GM19467 (cell line): ENCODE measurements around the gene SEMA4A.
A peak's percentile ranks its signal among the peaks of the same experiment; 100 is the strongest.
"Not testable (repeated sequence)": the region's sequence is repeated elsewhere in the genome, so short reads cannot be mapped to it uniquely, and the experiment has no call there.

Experiments used
- ATAC-seq: cut with Tn5 transposase; IDR thresholded peaks from one replicate; pipeline ENCODE4 v1.9.1; 2021; ENCODE audit warnings: mild to moderate bottlenecking, moderate library complexity; ENCODE audit not compliant: unreplicated experiment

Gene SEMA4A

DNA sequence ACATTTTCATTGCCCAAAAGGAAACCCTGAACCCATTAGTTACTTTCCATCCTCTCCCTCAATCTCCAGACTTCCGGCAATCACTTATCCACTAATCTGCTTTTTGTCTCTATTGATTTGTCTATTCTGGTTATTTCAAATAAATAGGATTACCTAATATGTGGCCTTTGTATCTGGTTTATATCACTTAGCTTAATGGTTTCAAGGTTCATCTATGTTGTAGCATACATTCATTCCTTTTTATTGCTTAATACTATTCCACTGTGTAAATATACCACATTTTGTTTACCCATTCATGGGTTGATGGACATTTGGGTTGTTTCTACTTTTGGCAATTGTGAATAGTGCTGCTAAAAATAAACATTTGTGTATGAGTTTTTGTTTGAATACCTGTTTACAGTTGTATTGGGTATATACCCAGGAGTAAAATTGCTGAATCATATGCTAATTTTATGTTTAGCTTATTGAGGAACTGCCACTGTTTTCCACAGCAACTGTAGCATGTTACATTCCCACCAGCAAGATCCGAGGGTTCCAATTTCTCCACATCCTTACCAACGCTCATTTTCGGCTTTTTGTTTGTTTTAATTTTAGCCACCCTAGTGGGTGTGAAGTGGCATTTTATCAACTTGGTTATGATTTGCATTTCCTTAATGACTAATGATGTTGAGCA, 38.0 kb downstream of the SEMA4A start:
- no peak for ATAC-seq

DNA sequence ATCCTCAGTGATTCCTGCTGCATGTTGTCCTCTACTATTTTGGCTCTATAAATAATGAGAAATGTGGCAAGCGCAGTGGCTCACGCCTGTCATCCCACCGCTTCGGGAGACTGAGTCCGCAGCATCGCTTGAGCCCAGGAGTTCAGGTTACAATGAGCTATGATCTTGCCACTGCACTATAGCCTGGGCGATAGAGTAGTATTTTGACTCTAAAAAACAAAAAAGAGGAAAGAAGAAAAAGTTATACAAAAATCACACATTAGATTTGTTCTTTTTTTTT, 39.8 kb downstream of the SEMA4A start:
- no peak for ATAC-seq

DNA sequence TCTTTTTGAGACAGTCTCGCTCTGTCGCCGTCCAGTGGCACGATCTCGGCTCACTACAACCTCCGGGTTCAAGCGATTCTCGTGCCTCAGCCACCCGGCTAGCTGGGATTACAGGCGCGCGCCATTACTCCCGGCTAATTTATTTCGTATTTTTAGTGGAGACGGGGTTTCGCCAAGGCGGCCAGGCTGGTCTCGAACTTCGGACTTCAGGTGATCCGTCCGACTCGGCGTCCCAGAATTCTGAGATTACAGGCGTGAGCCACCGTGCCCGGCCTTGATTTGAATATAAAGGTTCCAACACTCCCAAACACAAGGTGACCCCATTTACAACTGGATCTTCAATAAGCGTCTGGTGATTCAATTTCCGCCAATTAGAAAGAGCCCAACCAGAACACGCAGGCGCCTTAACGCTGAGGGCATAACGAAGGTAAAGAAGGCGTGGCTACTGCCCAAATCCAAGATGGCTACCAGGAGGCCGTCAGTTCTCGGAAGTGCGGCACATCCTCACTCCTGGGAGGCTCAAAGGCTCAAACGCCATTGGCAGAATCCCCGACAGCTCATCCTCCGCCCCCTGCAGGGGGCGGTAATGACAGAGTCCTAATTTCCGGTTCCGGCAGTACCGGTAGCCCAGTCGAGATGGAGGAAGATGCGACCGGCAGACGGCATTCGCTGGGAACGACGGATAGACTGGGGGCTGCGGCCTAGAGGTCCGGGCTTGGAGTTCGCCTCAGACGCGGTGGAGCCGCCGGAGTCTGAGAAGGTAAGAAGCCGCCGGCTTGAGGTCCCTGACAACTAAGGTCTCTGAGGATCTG, 40.3 kb downstream of the SEMA4A start, which contains the start of gene SLC25A44:
Gene SLC25A44, plus strand, starts transcription at position 617 of the 812 bp plus-strand sequence. CDS start 5,744 bp downstream, outside the sequence.
- ATAC-seq = peak; percentile 91

DNA sequence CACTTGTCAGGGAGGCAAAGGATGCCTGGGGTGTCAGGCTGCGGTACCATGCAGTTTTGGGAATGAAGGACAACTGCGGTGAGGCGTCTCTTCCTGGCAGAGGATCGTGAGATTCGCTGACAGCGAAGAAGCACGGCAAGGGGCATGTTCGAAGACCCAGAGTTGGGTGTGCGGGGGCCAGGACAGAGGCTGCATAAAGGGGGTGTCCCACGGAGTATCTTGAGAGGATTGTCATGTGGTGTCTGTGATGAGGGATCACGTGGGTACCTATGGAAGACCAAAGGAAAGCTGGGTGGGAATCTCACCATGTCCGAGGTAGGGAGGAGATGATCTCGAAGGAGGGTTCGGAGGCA, 40.9 kb downstream of the SEMA4A start:
- ATAC-seq = no peak

DNA sequence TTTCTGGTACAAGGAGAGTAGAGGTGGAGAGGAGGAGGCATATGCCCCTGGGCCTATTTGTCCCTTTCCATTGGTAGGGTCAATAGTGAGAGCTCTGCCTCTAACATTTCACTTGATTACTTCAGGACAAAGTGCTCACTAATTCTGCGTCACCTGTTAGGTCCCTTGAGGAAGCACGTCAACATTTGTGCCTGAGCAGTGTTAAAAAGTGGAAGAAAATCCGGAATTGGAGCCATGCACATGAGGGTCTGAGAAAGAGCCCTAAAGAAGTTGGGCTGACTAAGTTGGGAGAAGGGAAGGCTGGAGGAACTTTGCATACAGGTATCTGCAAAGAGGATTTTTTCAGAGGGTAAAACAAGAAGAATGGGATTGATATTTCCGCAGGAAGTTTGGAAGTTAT, 42.5 kb downstream of the SEMA4A start:
- ATAC-seq = no peak

DNA sequence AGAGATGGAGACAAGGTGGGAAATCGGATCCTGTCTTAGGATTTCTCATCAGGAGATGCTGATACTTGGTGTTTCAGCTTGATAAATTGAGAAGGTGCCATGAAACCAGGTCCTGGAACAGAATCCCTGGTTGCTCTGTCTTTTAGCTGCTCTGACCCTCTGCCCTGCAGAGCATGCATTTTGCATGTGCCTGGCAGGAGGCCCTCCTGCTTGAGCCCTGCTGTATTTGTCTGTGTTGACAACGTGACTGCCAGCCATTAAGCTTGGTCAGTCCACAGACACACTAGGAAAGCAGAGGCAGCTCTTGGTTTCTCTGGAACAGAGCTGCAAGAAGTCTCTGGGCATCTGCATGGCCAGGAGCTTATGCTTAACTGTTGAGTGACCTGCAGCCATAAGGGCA, 43.1 kb downstream of the SEMA4A start:
- no peak for ATAC-seq

DNA sequence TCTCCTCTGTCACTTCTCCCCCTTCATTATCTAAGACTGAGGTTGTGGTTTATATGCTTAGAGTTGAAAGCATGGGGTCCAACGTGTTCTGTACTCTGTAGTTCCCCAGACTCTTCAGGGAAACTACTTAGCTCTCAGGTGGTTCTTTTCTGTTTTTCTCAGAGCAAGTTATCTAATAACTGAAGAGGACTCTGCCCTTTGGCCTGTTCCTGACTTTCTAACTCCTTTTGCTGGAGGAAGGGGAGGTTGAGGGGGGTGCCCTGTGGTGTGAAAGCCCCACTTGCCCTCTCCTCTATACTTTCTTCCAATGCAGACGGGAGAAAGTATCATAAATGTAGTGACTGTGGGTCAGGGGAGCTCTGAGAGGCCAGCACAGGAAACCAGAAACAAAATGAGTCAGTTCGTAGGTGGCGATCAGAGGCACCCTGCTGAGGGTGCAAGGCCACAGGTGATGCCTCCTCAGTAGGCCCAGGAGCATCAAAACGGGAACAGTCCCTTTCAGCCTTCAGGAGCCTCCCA, 45.5 kb downstream of the SEMA4A start:
- no peak for ATAC-seq

DNA sequence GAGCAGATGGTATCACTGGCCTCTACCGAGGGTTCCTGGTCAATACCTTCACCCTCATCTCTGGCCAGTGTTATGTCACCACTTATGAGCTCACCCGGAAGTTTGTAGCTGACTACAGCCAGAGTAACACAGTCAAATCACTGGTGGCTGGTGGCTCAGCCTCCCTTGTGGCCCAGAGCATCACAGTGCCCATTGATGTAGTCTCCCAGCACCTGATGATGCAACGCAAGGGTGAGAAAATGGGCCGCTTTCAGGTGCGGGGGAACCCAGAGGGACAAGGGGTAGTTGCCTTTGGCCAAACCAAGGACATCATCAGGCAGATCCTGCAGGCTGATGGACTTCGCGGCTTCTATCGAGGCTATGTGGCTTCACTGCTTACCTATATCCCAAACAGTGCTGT, 46.7 kb downstream of the SEMA4A start:
- no peak for ATAC-seq

DNA sequence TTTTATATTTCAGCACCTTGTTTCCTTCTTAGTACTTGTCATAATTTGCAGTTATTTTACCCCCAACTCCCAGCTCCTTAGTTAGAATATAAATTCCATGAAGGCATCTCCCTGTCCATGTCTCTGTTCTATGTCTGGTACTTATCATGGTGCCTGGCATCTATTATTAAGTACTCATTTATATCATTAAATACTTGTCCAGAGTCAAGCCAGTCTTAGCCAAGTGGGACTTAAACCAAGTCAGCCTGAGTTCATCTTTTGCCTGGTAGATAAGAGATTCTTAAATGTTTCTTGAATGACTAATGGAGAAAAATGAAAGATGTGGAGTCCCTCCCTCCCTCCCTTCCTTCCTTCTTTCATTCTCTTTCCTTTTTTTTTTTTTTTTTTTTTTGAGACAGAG, 49.9 kb downstream of the SEMA4A start:
- ATAC-seq = no peak

DNA sequence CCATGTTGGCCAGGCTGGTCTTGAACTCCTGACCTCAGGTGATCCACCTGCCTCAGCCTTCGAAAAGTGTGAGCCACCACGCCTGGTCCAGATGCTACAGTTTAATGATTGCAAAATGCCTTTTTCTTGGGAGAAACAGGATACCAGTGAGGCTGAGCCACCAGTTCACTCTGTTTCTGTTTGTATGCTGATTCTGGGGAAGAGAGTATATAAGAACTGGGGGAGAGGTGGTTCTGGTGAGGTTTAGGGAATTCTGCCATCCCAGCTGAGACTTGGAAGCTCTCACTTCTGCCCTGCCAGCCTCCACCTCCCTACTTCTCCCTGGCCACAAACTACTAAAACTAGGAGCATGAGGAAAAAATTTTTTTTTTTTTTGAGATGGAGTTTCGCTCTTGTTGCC, 51.3 kb downstream of the SEMA4A start:
- no peak for ATAC-seq

DNA sequence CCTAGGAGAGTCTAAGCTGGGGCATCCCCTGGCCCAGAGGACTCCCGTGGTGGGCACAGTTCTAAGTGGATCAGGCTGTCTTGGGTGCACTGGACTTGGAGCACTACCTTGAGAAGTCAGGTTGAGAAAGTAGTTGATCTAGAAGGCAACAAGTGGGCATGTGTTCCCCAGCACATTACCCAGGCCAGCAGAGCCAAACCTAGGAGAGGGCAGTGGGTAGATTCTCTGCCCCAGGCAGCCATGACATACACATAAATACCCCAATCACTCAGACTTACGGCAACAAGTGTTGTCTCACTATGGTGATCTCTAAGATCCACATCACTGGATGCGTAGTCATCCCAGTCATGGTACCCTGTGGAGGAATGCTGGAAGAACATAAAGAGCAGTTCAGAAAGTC, 57.9 kb downstream of the SEMA4A start:
- ATAC-seq = no peak

DNA sequence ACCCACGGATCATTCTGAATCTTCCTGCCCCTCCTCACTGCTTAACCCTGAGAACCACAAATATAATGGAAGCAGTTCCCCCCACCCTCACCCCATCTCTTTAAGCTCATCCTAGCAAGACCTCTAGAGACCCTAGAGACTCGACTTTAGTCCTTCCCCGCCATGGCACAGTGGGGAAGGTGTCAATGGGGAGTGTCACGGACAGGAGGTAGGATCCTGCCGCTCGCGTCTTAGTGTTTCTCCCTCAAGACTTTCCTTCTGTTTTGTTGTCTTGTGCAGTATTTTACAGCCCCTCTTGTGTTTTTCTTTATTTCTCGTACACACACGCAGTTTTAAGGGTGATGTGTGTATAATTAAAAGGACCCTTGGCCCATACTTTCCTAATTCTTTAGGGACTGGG, 58.7 kb downstream of the SEMA4A start:
- no peak for ATAC-seq

DNA sequence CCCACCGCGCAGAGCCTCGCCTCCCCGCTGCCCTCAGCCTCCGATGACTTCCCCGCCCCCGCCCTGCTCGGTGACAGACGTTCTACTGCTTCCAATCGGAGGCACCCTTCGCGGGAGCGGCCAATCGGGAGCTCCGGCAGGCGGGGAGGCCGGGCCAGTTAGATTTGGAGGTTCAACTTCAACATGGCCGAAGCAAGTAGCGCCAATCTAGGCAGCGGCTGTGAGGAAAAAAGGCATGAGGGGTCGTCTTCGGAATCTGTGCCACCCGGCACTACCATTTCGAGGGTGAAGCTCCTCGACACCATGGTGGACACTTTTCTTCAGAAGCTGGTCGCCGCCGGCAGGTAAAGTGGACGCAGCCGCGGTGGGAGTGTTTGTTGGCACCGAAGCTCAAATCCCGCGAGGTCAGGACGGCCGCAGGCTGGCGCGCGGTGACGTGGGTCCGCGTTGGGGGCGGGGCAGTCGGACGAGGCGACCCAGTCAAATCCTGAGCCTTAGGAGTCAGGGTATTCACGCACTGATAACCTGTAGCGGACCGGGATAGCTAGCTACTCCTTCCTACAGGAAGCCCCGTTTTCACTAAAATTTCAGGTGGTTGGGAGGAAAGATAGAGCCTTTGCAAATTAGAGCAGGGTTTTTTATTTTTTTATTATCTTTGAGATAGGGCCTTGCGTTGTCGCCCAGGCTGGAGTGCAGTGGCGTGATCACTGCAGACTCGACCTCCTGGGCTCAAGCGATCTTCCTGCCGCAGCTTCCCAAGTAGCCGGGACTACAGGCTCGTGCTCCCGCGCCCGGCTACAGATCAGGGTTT, 59.7 kb downstream of the SEMA4A start, which contains the start of gene PMF1:
Gene PMF1, plus strand, starts transcription at position 175 of the 811 bp plus-strand sequence. Its CDS starts 9 bp downstream, at position 184.
- peak; percentile 87 for ATAC-seq

DNA sequence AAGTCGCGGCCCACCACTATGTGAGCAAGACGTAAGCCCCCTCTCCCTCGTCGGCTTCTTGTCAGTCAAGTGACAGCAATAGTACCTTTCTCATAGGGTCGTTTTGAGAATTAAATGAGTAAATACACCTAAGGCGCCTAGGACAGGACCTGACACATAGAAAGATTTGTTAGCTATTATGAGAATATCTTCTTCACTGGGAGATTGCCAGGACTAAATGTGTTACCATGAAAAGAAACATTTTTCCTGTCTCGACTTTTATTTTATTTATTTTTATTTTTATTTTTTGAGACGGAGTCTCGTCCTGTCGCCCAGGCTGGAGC, 60.2 kb downstream of the SEMA4A start:
- no peak for ATAC-seq

DNA sequence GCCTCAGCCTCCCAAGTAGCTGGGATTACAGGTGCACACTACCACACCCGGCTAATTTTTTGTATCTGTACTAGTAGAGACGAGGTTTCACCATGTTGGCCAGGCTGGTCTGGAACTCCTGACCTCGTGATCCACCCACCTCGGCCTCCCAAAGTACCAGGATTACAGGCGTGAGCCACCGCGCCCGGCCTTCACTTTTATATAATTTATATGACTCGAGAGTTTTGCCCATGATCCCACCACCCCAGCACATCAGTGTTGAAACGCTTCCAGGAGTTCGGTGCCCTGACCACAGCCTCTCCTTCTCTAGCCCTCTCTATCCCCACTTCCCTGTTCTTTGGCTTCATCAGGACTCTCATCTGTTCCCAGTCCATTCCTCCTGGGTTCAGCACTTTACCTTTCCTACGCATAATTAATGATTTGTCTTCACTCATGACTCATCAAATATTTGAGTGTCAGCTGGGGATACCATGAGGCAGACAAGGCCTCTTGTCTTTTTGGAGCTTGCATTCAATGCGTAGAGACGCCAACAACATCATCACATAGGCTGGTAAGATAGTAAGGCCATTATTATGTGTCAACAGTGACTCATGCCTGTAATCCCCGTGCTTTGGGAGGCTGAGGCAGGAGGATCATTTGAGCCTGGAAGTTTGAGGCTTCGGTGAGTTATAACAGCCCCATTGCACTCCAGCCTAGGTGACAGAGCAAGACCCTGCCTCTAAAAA, 60.8 kb downstream of the SEMA4A start:
- no peak for ATAC-seq

DNA sequence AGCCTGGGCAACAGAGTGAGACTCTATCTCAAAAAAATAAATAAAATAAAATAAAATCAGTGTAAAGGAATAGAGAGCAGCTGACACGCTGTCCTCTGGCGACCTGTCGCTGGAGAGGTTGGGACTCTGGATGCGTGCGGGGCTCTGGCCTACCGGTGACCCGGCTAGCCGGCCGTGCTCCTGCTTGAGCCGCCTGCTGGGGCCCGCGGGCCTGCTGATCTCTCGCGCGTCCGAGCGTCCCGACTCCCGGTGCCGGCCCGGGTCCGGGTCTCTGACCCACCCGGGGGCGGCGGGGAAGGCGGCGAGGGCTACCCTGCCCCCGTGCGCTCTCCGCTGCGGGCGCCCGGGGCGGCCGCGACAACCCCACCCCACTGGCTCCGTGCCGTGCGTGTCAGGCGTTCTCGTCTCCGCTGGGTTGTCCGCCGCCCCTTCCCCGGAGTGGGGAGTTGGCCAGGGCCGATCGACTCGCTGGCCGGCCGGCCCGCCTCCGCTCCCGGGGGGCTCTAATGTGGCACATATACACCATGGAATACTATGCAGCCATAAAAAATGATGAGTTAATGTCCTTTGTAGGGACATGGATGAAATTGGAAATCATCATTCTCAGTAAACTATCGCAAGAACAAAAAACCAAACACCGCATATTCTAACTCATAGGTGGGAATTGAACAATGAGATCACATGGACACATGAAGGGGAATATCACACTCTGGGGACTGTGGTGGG, 63.1 kb downstream of the SEMA4A start:
- not testable (repeated sequence) for ATAC-seq

DNA sequence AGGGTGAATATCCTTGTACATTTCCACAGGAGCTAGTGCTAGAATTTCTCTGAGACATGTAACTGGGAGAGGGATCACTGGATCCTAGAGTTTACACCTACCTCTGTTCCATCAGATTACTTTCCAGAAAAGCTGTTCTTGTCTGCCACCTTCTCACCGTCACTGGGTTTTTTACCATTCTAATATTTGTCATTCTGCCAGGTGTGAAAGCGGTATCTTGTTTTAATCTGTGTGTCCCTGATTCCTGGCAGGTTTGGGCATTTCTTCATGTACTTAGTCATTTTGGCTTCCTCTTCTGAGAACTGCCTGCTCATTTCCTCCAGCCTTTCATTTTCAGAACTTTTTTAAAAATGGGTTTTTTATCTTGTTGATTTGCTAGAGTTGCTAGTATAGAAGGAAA, 64.5 kb downstream of the SEMA4A start:
- ATAC-seq = no peak

DNA sequence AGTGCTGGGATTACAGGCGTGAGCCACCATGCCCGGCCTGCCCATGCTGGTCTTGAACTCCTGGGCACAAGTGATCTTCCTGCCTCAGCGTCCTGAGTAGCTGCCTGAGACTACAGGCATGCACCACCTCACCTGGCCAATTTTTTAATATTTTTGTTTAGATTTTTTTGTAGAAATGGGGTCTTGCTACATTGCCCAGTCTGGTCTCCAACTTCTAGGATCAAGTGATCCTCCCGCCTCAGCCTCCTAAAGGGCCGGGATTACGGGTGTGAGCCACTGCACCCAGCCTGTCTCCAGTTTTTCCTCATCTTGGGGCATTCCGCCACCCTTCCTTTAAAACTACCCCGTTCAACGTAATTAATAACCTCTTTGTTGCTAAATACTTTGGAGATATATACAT, 66.8 kb downstream of the SEMA4A start:
- ATAC-seq = no peak

DNA sequence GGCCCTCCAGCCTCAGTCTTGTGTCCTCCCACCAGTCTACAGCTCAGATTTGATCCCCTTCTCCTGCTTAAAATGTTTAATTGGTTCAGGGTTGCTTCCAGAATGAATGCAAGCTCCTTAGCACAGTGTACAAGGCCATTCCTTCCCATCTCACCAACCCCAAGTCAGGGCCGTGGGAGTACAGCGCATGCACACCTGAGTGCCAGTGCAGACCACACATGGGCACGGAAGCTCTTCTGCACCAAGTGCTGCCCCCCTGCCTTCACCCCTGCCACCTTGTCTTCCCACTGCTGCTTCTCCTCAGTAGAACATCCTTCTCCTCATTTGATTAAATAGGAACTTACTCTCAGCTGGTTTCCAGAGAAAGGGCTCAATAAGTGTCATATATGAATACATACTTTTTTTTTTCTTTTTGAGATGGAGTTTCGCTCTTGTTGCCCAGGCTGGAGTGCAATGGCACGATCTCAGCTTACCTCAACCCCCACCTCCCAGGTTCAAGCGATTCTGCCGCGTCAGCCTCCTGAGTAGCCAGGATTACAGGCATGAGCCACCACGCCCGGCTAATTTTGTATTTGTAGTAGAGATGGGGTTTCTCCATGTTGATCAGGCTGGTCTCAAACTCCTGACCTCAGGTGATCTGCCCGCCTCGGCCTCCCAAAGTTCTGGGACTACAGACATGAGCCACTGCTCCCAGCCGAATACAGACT, 68.8 kb downstream of the SEMA4A start:
- no peak for ATAC-seq

DNA sequence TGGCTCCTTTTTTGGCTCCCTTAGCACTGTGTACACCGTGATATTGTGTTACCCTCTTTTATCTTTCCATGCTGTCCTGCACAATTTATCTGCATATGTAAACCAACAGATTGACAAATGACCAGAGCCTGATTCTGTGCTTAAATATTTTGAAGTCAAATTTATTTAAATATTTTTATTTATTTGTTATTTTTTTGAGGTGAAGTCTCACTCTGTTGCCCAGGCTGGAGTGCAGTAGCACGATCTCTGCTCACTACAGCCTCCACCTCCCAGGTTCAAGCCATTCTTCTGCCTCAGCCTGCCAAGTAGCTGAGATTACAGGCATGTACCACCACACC, 72.3 kb downstream of the SEMA4A start:
- no peak for ATAC-seq
